Measurements from ENCODE around the gene EMP2. TPM values are rescaled to one million over a fixed set of nuclear protein-coding genes. Genes with fewer than 3 reads are reported as not detected.
A peak's percentile ranks its signal among the peaks of the same experiment; 100 is the strongest.
"Not testable (repeated sequence)": the region's sequence is repeated elsewhere in the genome, so short reads cannot be mapped to it uniquely, and the experiment has no call there.

The EMP2 gene
- total RNA-seq, 2 experiments from 2014 or later, result not detected

GRCh38 chr16:10509534-10510025, 70.8 kb downstream of the EMP2 start:
- POLR2A ChIA-PET, result interaction anchor here (1.0 to 1.2 kb wide), 2 partner anchors 193 to 195 kb away, joined by 4 to 9 read pairs; no protein-coding TSS in a partner anchor
- H3K27ac Mint-ChIP-seq, result no peak overlapping the region
- ATAC-seq (ENCODE audit: low read depth), result peak; percentile 89

GRCh38 chr16:10505286-10505685, 75.1 kb downstream of the EMP2 start:
- H3K4me3 Mint-ChIP-seq, result not testable (repeated sequence)

More at GRCh38 chr16:10509534-10510025, 70.8 kb downstream of the EMP2 start:
- H3K4me3 Mint-ChIP-seq, result no peak overlapping the region
- H3K27me3 Mint-ChIP-seq, result peaks cover 12% of the 10 kb centered on the region
- no peaks in the 10 kb centered on the region for H3K4me1 Mint-ChIP-seq
- H3K36me3 Mint-ChIP-seq, result no peaks in the 10 kb centered on the region
- DNase-seq, result no peak
- H3K9me3 Mint-ChIP-seq, result no peaks in the 10 kb centered on the region

GRCh38 chr16:10504404-10504885, 76.0 kb downstream of the EMP2 start:
- H3K36me3 Mint-ChIP-seq, result no peaks in the 10 kb centered on the region
- DNase-seq (no peak), ATAC-seq (ENCODE audit: low read depth) (no peak)
- no peaks in the 10 kb centered on the region for H3K4me1 Mint-ChIP-seq
- H3K27me3 Mint-ChIP-seq, result peaks cover 3% of the 10 kb centered on the region
- H3K9me3 Mint-ChIP-seq, result peaks cover 1% of the 10 kb centered on the region
- POLR2A ChIA-PET, result no interaction called here
- no peak overlapping the region for H3K4me3 Mint-ChIP-seq
- no peak overlapping the region for H3K27ac Mint-ChIP-seq

More at GRCh38 chr16:10505286-10505685, 75.1 kb downstream of the EMP2 start:
- H3K27me3 Mint-ChIP-seq; H3K9me3 Mint-ChIP-seq; H3K27ac Mint-ChIP-seq; H3K4me1 Mint-ChIP-seq; POLR2A ChIA-PET; H3K36me3 Mint-ChIP-seq; ATAC-seq (ENCODE audit: low read depth); DNase-seq: not testable (repeated sequence)

GRCh38 chr16:10502776-10503175, 77.6 kb downstream of the EMP2 start:
- no peak overlapping the region for H3K4me3 Mint-ChIP-seq
- POLR2A ChIA-PET, result no interaction called here
- no peak overlapping the region for H3K27ac Mint-ChIP-seq
- H3K27me3 Mint-ChIP-seq, result no peaks in the 10 kb centered on the region
- DNase-seq (no peak), ATAC-seq (ENCODE audit: low read depth) (no peak)
- H3K9me3 Mint-ChIP-seq, result peaks cover 1% of the 10 kb centered on the region
- no peaks in the 10 kb centered on the region for H3K36me3 Mint-ChIP-seq
- no peaks in the 10 kb centered on the region for H3K4me1 Mint-ChIP-seq

- POLR2A ChIA-PET, result no interaction called here
- ATAC-seq (ENCODE audit: low read depth) (peak; percentile 27), DNase-seq (no peak)
- H3K4me1 Mint-ChIP-seq, result no peaks in the 10 kb centered on the region
- no peak overlapping the region for H3K27ac Mint-ChIP-seq
- no peak overlapping the region for H3K4me3 Mint-ChIP-seq
- H3K36me3 Mint-ChIP-seq, result no peaks in the 10 kb centered on the region
- H3K9me3 Mint-ChIP-seq, result peaks cover 10% of the 10 kb centered on the region
- H3K27me3 Mint-ChIP-seq, result no peaks in the 10 kb centered on the region
Observed at GRCh38 chr16:10501016-10501607, 79.3 kb downstream of the EMP2 start.

- Mint-ChIP-seq H3K4me3 (no peak overlapping the region), H3K27ac (no peak overlapping the region), H3K4me1 (no peaks in the 10 kb centered on the region), H3K36me3 (no peaks in the 10 kb centered on the region), H3K27me3 (no peaks in the 10 kb centered on the region), H3K9me3 (peaks cover 12% of the 10 kb centered on the region)
- ATAC-seq (ENCODE audit: low read depth) (no peak), DNase-seq (no peak)
- POLR2A ChIA-PET, result no interaction called here
Observed at GRCh38 chr16:10500582-10500981, 79.8 kb downstream of the EMP2 start.

GRCh38 chr16:10497132-10498101, 83.0 kb downstream of the EMP2 start:
- POLR2A ChIA-PET, result interaction anchor here (0.8 kb wide), 1 partner anchor 111 kb away, joined by 3 read pairs; no protein-coding TSS in a partner anchor
- DNase-seq (peak; percentile 40), ATAC-seq (ENCODE audit: low read depth) (peak; percentile 34)
- H3K4me3 Mint-ChIP-seq, result no peak overlapping the region
- H3K36me3 Mint-ChIP-seq, result no peaks in the 10 kb centered on the region
- H3K4me1 Mint-ChIP-seq, result no peaks in the 10 kb centered on the region
- peaks cover 23% of the 10 kb centered on the region for H3K9me3 Mint-ChIP-seq
- H3K27ac Mint-ChIP-seq, result no peak overlapping the region
- peaks cover 2% of the 10 kb centered on the region for H3K27me3 Mint-ChIP-seq

GRCh38 chr16:10495031-10495345, 85.4 kb downstream of the EMP2 start:
- Mint-ChIP-seq H3K4me1 (no peaks in the 10 kb centered on the region), H3K9me3 (peaks cover 23% of the 10 kb centered on the region), H3K36me3 (no peaks in the 10 kb centered on the region), H3K27ac (no peak overlapping the region), H3K4me3 (no peak overlapping the region), H3K27me3 (peaks cover 2% of the 10 kb centered on the region)
- POLR2A ChIA-PET, result no interaction called here
- ATAC-seq (ENCODE audit: low read depth) (no peak), DNase-seq (no peak)

- ATAC-seq (ENCODE audit: low read depth) (no peak), DNase-seq (no peak)
- POLR2A ChIA-PET, result no interaction called here
- H3K4me1 Mint-ChIP-seq, result no peaks in the 10 kb centered on the region
- no peak overlapping the region for H3K4me3 Mint-ChIP-seq
- H3K36me3 Mint-ChIP-seq, result no peaks in the 10 kb centered on the region
- peaks cover 23% of the 10 kb centered on the region for H3K9me3 Mint-ChIP-seq
- H3K27me3 Mint-ChIP-seq, result peaks cover 2% of the 10 kb centered on the region
- no peak overlapping the region for H3K27ac Mint-ChIP-seq
Observed at GRCh38 chr16:10494343-10495030, 85.9 kb downstream of the EMP2 start.

GRCh38 chr16:10493276-10493675, 87.1 kb downstream of the EMP2 start:
- H3K9me3 Mint-ChIP-seq, result peaks cover 23% of the 10 kb centered on the region
- peaks cover 2% of the 10 kb centered on the region for H3K27me3 Mint-ChIP-seq
- no peaks in the 10 kb centered on the region for H3K4me1 Mint-ChIP-seq
- DNase-seq (no peak), ATAC-seq (ENCODE audit: low read depth) (no peak)
- H3K27ac Mint-ChIP-seq, result no peak overlapping the region
- no peak overlapping the region for H3K4me3 Mint-ChIP-seq
- POLR2A ChIA-PET, result no interaction called here
- no peaks in the 10 kb centered on the region for H3K36me3 Mint-ChIP-seq

- H3K4me3 Mint-ChIP-seq, result no peak overlapping the region
- ATAC-seq (ENCODE audit: low read depth), result no peak
- POLR2A ChIA-PET, result no interaction called here
- H3K27me3 Mint-ChIP-seq, result peaks cover 2% of the 10 kb centered on the region
- no peaks in the 10 kb centered on the region for H3K4me1 Mint-ChIP-seq
- no peak overlapping the region for H3K27ac Mint-ChIP-seq
- H3K36me3 Mint-ChIP-seq, result peaks cover 4% of the 10 kb centered on the region
- H3K9me3 Mint-ChIP-seq, result peaks cover 18% of the 10 kb centered on the region
- DNase-seq, result no peak
Observed at GRCh38 chr16:10490141-10490540, 90.3 kb downstream of the EMP2 start.

- Mint-ChIP-seq H3K27ac (no peak overlapping the region), H3K9me3 (peaks cover 15% of the 10 kb centered on the region), H3K36me3 (peaks cover 27% of the 10 kb centered on the region), H3K4me3 (no peak overlapping the region), H3K4me1 (no peaks in the 10 kb centered on the region), H3K27me3 (no peaks in the 10 kb centered on the region)
- ATAC-seq (ENCODE audit: low read depth), result no peak
- no peak for DNase-seq
- POLR2A ChIA-PET, result no interaction called here
Observed at GRCh38 chr16:10485698-10486382, 94.6 kb downstream of the EMP2 start.

GRCh38 chr16:10485159-10485558, 95.2 kb downstream of the EMP2 start:
- Mint-ChIP-seq H3K9me3 (peaks cover 18% of the 10 kb centered on the region), H3K36me3 (peaks cover 32% of the 10 kb centered on the region), H3K27me3 (no peaks in the 10 kb centered on the region), H3K27ac (no peak overlapping the region), H3K4me1 (peaks cover 1% of the 10 kb centered on the region), H3K4me3 (no peak overlapping the region)
- ATAC-seq (ENCODE audit: low read depth) (no peak), DNase-seq (no peak)
- POLR2A ChIA-PET, result no interaction called here
